ENCODE measurements around the gene TNPO3.
"Not testable (repeated sequence)": the region's sequence is repeated elsewhere in the genome, so short reads cannot be mapped to it uniquely, and the experiment has no call there.

Gene TNPO3

GRCh38 chr7:128963327-128963757 lies 91.6 kb downstream of the TNPO3 start:
- in situ Hi-C loops (cut with HindIII; ENCODE audit: low sequenced_read_pairs) = no loop called here

- in situ Hi-C loops (cut with HindIII; ENCODE audit: low sequenced_read_pairs) = no loop called here
Measured at GRCh38 chr7:128962899-128963298, 92.0 kb downstream of the TNPO3 start.

GRCh38 chr7:128961030-128961659 lies 93.8 kb downstream of the TNPO3 start:
- in situ Hi-C loops (cut with HindIII; ENCODE audit: low sequenced_read_pairs) = no loop called here

GRCh38 chr7:128959296-128959695 lies 95.6 kb downstream of the TNPO3 start:
- in situ Hi-C loops (cut with HindIII; ENCODE audit: low sequenced_read_pairs) = no loop called here

- in situ Hi-C loops (cut with HindIII; ENCODE audit: low sequenced_read_pairs) = no loop called here
Measured at GRCh38 chr7:128955981-128956380, 98.9 kb downstream of the TNPO3 start.

- in situ Hi-C loops (cut with HindIII; ENCODE audit: low sequenced_read_pairs) = no loop called here
Measured at GRCh38 chr7:128954830-128955802, 99.8 kb downstream of the TNPO3 start.

GRCh38 chr7:128954150-128954549 lies 100.8 kb downstream of the TNPO3 start:
- in situ Hi-C loops (cut with HindIII; ENCODE audit: low sequenced_read_pairs) = no loop called here

GRCh38 chr7:128951296-128951695 lies 103.6 kb downstream of the TNPO3 start:
- in situ Hi-C loops (cut with HindIII; ENCODE audit: low sequenced_read_pairs) = no loop called here

GRCh38 chr7:128948976-128949760 lies 105.7 kb downstream of the TNPO3 start:
- in situ Hi-C loops (cut with HindIII; ENCODE audit: low sequenced_read_pairs) = no loop called here

- in situ Hi-C loops (cut with HindIII; ENCODE audit: low sequenced_read_pairs) = no loop called here
Measured at GRCh38 chr7:128948312-128948973, 106.5 kb downstream of the TNPO3 start.

GRCh38 chr7:128947854-128948253 lies 107.1 kb downstream of the TNPO3 start:
- in situ Hi-C loops (cut with HindIII; ENCODE audit: low sequenced_read_pairs) = no loop called here

- in situ Hi-C loops (cut with HindIII; ENCODE audit: low sequenced_read_pairs) = no loop called here
Measured at GRCh38 chr7:128946936-128947830, 107.7 kb downstream of the TNPO3 start.

GRCh38 chr7:128945668-128946366 lies 109.1 kb downstream of the TNPO3 start:
- in situ Hi-C loops (cut with HindIII; ENCODE audit: low sequenced_read_pairs) = no loop called here

GRCh38 chr7:128944487-128945236 lies 110.2 kb downstream of the TNPO3 start:
- in situ Hi-C loops (cut with HindIII; ENCODE audit: low sequenced_read_pairs) = no loop called here

- in situ Hi-C loops (cut with HindIII; ENCODE audit: low sequenced_read_pairs) = not testable (repeated sequence)
Measured at GRCh38 chr7:128943251-128943650, 111.7 kb downstream of the TNPO3 start.

GRCh38 chr7:128941946-128942526 lies 112.9 kb downstream of the TNPO3 start:
- in situ Hi-C loops (cut with HindIII; ENCODE audit: low sequenced_read_pairs) = no loop called here

- in situ Hi-C loops (cut with HindIII; ENCODE audit: low sequenced_read_pairs) = no loop called here
Measured at GRCh38 chr7:128941323-128941890, 113.5 kb downstream of the TNPO3 start.
